NK-92 (cell line): ENCODE results near the gene PLAGL2.
"Not testable (repeated sequence)": the region's sequence is repeated elsewhere in the genome, so short reads cannot be mapped to it uniquely, and the experiment has no call there.

Experiments
- DNase-seq: peaks from one replicate; lab custom pipeline; 2025; ENCODE audit not compliant: unreplicated experiment; lab: John Stamatoyannopoulos, UW

PLAGL2 gene

DNA sequence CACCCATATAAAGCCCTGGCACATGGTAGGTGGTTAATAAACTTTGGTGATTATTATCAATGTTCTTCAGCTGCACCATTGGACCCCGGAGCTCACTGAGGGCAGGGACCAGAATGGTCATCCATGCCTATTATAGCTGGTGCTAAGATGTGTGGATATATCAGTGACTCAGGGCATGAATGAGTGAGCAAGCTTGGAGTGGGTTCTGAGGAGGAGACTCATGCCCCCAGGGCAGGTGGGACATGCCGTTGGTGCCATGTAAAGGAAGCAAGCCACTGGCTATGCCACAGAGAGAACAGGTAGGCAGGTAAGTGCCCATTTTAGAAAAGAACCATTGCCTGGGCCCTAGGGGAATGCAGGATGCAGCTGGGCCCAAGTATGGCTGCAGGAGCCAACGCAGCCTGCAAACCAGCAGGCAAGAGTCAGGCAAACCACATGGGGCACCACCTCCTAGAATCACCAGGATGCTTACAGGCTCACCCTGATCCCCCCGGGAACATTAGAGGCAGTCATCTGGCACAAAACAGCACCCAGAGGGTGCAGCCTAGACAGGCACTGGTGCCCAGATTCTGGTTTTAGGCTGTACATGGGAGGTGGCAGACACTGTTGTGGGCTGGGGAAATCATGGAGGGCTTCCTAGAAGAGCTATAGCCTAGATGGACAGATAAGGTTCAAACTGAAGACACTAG lies 23.5 kb downstream of the PLAGL2 start:
- DNase-seq, result no peak

DNA sequence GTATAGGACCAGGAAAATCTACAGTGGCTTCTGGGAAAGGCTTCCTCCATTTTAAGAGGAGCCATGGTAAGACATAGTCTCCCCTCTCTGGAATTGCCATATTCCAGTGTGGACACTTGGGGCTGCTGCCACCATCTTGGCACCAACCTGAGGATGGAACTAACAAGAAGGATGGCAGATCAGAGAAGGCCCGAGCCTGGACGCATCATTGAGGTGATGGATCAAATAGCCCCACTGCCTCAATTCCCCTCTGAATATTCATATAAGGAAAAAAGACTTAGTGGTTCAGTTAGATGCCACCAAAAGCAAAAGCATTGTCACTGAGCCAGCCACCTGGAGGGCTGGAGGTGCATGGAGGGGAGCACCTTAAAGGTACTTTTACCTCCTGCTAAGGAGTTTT lies 25.9 kb downstream of the PLAGL2 start:
- DNase-seq, result no peak

DNA sequence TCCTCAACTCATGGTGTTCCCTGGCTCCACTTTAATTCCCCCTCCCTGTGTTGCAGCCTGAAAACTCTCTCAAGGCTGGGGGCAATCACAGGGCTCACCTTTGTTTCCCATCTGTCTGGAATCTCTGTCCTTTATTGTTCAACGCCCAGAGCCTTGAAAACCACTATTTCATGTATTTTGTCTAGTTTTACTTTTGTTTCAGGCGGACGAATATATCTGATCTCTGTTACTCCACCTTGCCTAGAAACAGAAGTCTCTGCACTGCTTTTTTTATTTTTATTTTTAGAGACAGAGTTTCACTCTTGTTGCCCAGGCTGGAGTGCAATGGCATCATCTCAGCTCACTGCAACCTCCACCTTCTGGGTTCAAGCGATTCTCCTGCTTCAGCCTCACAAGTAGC lies 27.6 kb downstream of the PLAGL2 start:
- DNase-seq, result no peak

DNA sequence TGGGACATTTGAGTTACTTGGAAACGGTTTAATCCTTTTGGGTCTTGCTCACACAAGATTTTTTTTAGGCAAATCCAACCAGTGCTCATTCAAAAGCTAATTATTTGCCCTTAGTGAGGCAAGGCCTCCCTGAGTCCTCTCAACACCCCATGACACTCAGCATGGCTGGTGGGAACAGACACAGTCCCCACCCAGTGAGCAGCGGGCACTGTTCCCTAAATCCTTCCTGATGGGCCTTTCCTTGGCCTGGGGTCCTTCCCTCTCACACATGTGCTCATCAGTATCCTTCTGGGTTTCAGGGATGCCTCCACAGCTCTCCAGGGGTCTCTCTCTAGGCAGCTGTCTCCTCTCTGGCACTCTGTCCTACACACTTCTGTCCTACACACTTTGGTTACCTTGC lies 28.0 kb downstream of the PLAGL2 start:
- DNase-seq, result no peak

DNA sequence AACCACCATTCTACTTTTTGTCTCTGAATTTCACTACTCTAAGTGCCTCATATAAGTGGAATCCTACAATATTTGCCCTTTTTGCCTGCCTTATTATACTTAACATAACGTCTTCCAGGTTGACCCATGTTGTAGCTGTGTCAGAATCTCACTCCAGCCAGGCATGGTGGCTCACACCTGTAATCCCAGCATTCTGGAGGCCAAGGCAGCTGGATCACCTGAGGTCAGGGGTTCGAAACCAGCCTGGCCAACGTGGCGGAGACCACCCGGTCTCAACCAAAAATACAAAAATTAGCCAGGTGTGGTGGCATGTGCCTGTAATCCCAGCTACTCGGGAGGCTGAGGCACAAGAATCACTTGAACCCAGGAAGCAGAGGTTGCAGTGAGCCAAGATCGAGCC lies 29.8 kb downstream of the PLAGL2 start:
- not testable (repeated sequence) for DNase-seq

DNA sequence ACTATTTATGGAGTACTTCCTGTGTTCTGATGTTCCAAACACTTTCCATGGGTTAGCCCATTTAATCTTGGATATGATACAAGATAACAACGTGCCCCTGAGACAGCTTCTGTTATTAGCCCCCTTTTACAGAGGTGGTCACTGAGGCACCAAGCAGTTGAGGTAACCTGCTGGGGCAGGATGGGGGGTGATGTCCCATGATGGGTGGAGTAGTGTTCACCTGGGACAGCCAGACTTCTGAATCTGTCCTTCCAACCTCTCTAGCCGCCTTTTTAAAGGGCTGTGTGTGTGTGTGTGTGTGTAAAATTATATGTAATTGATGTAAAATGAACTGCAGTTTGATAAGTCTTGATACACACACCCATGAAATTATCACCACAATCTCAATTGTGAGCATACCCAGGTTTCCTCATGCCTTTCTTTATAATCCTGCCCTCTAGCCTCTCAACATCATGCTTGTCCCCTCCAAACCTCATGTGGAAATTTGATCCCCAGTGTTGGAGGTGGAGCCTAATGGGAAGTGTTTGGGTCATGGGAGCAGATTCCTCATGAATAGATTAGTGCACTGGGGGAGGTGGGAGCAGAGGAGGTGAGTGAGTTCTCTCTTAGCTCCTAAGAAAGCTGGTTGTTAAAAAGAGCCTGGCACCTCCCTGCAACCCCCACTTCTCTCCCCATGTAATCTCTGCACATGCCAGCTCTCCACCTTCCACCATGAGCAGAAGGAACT lies 39.2 kb downstream of the PLAGL2 start:
- DNase-seq, result no peak

DNA sequence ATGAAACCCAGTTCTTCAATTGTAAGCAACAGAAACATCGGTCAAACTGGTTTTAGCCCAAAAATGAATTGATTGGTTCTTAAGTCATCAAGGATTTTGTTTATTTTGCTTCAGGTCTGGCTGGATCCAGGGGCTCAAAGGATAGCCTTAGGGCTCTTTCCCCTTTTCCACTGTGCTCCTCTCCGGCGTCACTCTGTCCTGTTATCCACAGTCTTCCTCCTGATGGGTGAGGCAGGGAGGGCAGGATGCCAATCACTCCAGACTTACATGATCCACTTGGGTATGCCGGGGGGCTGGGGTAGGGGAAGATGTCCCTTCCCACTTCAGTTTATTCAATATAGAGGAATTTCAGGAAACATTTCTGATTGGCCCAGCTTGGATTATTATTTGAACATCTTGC lies 40.0 kb downstream of the PLAGL2 start:
- no peak for DNase-seq

DNA sequence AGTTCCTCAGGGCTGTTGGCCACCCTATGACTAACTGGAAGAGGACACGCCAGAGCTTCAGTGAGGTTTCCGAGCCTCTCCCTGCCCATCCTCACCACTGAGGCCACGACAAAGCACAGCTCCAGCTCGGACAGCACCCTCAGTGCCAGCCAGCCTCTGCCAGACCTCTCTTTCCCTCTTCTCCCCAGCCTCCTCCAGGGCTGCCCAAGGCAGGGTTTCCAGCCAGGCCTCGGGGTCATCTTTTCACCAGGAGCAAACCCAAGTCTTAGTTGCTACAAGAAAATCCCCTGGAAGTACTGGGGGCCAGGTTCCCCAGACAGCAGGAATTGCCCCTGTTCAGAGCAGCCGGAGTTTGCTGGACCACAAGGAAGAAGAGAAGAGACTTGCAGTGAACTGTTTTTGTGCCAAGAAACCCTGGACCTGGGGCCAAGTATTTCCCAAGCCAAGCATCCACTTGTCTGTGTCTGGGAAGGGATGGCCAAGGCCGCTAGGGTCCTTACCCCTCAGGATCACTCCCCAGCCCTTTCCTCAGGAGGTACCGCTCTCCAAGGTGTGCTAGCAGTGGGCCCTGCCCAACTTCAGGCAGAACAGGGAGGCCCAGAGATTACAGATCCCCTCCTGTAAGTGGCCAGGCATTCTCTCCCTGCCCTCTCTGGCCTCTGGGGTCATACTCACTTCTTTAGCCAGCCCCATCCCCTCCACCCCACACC lies 41.6 kb downstream of the PLAGL2 start:
- DNase-seq, result no peak

DNA sequence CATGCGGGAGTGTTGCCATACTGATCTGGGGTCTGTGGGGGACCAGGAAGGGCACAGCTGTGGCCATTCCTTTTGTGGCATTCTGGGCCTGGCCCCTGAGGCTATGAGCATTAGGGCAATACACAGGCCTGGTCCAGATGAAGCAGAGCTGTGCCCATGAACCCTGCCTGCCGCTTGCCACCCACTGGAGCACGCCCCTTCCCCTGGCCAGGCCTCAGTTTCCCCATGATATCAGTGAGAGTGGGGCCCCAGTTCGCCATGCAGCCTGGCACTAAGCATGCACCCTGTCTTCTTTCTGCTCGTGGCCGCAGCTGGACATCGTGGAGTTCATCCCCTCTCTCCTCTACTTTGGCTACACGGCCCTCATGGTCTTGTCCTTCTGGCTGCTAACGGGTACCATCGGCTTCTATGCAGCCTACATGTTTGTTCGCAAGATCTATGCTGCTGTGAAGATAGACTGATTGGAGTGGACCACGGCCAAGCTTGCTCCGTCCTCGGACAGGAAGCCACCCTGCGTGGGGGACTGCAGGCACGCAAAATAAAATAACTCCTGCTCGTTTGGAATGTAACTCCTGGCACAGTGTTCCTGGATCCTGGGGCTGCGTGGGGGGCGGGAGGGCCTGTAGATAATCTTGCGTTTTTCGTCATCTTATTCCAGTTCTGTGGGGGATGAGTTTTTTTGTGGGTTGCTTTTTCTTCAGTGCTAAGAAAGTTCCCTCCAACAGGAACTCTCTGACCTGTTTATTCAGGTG lies 42.4 kb downstream of the PLAGL2 start:
- DNase-seq, result no peak

DNA sequence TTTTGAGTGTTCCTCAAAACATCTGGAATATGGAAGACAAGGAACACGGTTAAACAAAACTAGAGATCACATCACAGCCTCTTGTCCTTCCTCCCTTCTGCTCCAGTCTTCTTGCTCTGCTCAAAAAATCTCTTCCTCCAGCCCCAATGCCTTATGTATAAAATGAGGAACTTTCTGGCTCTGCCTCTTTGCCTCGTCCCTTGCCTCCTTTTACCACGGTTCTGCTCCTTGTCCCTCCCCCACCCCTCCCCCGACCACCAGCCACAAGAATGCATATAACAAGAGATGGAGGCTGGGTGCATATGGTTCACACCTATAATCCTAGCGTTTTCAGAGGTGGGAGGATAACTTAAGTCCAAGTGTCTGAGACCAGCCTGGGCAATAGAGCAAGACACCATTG lies 43.6 kb downstream of the PLAGL2 start:
- DNase-seq, result no peak

DNA sequence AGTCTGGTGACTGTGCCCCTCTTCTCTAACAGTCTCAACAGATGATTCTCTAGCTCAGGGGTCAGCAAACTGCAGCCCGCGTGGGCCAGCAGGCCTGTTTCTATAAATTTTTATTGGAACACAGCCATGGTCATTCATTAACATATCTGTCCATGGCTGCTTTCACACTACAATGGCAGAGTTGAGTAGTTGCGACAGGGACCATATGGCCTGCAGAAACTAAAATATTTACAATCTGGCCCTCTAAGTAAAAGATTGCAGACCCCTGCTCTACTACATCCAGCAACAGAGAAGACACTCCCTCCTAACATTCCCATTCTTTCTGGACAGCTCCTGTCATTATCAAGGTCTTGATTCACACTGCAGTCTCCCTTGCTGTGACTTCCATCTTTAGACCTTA lies 45.2 kb downstream of the PLAGL2 start:
- no peak for DNase-seq

DNA sequence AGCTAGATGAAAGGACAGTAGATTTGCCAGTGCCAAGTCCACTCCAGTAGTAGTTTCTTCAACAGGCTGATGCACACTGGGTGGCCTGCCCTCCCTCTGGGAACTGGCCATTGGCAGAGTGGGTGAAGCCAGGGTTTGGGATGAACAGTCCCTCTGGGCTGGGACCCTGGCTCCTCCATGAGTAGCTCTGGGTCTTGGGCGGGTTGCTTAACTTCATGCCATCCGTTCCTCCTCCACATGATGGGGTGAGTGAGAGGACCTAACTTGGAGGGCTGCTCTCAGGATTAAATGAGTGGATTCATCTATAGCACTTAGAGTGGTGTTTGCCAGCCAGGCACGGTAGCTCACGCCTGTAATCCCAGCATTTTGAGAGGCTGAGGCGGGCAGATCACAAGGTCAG lies 47.2 kb downstream of the PLAGL2 start:
- DNase-seq, result no peak

DNA sequence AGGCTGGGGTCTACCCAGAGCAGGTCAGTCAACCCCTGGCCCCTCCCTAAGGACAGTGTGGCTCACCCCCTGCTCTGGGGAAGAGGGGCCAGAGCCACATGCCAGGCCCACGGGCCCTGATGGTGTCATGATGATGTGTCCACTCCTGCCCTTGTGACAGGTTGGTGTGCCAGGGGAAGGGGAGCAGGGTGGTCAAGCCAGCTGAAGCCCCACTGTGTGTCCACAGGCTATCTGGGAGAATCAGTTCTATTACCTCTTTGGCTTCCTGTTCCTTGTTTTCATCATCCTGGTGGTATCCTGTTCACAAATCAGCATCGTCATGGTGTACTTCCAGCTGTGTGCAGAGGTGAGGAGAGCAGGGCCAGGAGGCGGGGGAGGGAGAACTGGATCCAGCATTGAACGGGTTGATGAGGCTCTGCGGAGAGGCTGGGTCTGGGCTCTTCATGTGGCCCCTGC lies 47.7 kb downstream of the PLAGL2 start:
- DNase-seq, result no peak

DNA sequence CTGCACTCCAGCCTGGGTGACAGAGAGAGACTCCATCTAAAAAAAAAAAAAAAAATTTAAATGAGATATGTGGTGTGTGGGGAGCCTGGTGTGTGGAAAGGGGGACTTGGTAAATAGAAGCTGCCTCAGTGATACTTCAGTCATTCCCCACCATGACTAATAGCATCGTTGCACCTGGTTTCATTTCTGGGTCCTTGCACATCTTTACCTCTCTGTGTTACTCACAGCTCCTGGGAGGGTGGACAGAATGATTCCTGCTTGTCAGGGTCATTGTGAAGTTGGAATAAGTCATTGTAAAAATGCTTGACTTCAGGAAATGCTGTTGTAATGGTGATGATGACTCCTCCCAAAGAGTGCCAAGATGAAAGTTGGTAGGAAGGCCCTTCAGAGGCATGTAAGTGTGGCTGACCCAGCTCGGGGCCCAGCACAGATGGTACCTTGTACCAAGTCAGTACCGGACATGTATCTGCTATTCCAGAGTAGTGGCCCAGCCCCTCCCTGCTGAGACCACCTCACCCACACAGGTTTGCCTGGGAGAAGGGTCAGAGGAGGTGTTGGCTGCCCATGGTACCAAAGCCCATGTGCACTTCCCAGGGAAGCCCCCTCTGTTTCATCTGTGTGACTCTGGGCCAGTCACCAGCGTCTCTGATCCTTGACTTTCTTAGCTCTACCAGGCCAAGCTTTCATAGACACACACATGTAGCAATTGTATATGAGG lies 48.4 kb downstream of the PLAGL2 start:
- DNase-seq, result no peak

DNA sequence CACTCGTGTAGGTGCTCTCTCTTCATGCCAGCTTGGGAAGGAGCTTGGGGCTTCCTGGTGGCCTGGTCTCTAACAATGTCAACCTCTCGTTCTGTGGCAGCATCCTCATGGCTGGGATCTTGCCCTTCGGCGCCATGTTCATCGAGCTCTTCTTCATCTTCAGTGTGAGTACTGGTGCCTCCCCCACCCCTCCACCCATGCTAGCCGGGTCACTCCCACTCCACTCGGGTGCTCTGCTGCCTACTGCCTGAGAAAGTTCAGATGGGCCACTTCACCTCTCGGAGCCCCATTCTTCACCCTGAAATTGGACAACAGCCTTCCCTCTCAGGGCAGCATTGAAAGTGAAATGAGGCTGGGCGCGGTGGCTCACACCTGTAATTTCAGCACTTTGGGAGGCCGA lies 49.2 kb downstream of the PLAGL2 start:
- no peak for DNase-seq

DNA sequence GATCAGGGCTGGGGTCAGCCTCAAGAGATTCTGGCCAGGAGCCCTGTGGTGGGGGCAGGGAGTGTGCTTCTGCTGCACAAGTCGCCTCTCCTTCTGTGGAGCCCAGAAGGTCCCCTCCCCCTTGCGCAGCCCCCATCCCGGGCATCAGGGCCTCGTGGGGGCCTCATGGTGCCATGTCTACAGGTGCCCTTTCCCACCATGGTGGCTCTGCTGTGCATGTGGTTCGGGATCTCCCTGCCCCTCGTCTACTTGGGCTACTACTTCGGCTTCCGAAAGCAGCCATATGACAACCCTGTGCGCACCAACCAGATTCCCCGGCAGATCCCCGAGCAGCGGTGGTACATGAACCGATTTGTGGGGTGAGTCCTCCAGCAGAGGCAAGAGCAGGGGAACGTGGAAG lies 49.9 kb downstream of the PLAGL2 start:
- no peak for DNase-seq

DNA sequence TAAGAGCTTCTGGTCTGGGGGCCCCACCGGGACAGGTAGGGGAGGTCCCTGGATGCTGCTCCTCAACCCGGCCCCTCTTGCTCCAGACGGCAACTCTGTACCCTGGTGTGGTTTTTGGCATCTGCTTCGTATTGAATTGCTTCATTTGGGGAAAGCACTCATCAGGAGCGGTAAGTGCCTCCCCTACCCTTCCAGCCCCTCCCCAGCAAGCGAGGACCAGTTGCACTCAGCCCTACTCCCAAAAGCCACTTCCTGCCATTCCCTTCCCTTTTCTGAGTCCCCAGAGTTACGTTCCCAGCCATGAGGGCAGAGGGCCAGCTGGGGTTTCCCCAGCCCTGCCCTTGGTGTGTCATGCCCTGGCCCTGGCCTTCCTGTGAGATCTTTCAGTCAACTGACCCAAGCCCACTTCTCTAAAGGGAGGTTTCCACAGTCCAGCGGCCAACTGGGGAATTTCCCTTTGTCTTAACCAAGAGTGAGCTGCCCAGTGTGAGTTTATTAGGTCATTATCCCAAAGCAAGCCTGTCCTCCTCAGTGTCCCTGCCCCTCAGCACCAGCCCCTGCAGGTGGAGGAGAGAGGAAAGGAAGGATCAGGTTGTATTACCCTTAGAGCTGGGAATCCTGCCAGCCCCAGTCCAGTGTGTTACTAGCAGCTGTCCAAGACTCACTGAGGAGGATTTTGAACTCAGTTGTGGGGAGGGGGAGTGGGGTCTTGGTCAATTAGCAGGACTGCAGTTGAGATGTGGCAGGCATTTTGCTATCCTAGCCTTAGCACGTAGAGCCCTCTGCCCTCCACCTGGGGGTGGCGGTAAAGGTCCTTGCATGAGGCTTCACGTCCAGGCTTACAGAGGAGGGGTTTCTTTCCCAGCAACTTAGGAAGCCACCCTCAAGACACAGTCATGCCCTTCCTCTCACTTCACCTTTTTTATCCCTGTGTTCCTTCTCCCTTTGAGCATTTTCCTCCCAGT lies 52.2 kb downstream of the PLAGL2 start:
- no peak for DNase-seq

DNA sequence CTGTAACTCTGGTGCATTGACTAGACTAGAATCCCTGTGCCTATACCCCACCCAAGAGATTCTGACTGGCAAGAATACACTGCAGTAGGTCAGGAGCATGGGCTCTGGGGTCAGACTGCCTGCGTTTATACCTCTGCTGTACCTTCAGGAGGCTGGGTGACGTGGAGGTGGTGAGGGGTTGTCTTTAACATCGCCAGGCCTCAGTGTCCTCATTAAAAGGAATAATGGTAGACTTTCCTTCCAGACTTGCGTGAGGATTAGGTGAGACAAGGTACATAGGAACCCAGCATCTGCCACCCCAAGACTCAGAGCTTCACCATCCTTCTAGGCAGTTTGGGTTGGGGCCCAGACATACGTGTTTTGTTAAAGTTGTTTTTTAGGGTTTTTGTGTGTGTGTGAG lies 53.8 kb downstream of the PLAGL2 start:
- DNase-seq, result no peak

DNA sequence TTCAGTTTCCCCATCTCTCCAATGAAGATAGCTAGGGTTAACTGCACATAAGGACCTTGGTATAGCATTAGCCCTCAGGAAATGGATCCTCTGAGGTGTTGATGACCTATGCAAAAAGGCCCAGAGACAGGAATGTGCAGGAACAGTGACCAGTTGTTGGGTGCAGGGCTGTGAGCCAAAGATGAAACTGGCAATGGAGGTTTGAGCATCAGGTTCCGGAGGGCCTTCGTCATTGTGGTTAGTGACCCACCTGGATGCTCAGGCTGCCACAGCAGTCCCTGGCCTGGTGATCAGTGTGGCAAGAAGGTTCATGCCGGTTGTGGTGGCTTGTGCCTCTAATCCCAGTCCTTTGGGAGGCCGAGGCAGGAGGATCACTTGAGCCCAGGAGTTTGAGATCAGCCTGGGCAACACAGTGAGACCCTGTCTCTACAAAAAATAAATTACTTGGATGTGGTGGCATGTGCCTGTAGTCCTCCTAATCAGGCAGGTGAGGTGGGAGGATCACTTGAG lies 54.3 kb downstream of the PLAGL2 start:
- no peak for DNase-seq
